Mesodermal cell (in vitro differentiated cells): ENCODE results near the gene CSTF3.
A peak's percentile ranks its signal among the peaks of the same experiment; 100 is the strongest.

Source experiments
- H3K27ac ChIP-seq: 2 replicates; pipeline ENCODE4 v1.7.0; 2013; ENCODE audit warnings: mild to moderate bottlenecking, low read depth, low read length, moderate library complexity; ENCODE audit not compliant: severe bottlenecking
- H3K36me3 ChIP-seq: 2 replicates; pipeline ENCODE4 v1.7.1; 2013; ENCODE audit warnings: mild to moderate bottlenecking, low read length, moderate library complexity; ENCODE audit not compliant: control insufficient read depth, insufficient read depth
- H3K4me1 ChIP-seq: one replicate; pipeline ENCODE4 v1.7.1; 2013; ENCODE audit warnings: mild to moderate bottlenecking, low read length; ENCODE audit not compliant: insufficient read depth, control insufficient read depth, poor library complexity, severe bottlenecking
- H3K4me3 ChIP-seq: 2 replicates; pipeline ENCODE4 v1.7.0; 2013; ENCODE audit warnings: low read length, control low read depth, mild to moderate bottlenecking; ENCODE audit not compliant: insufficient read depth, poor library complexity, severe bottlenecking; ENCODE audit errors: extremely low read depth
- H3K9me3 ChIP-seq: 2 replicates; pipeline ENCODE4 v1.7.1; 2013; ENCODE audit warnings: mild to moderate bottlenecking, low read length, moderate library complexity; ENCODE audit not compliant: control insufficient read depth
- WGBS, 2 experiments: methylation state at CpG; one replicate each; pipeline ENCODE4 v1.1.5; 2013; ENCODE audit warnings: missing lambda C conversion rate in 2 of 2; ENCODE audit not compliant: insufficient coverage in 2 of 2; 5-methylcytosine and 5-hydroxymethylcytosine counted together

The CSTF3 gene

GRCh38 chr11:33040033-33040861 lies 121.0 kb downstream of the CSTF3 start:
- Histone ChIP-seq H3K9me3 (peaks cover 15% of the 10 kb centered on the region), H3K27ac (peak overlapping the region; percentile 96), H3K4me3 (peak overlapping the region; percentile 81), H3K36me3 (peaks cover 17% of the 10 kb centered on the region), H3K4me1 (no peaks in the 10 kb centered on the region)
- WGBS, 2 experiments = 6 to 12% methylated on average over 11 to 16 of the region's 30 CpGs

- Histone ChIP-seq H3K36me3 (peaks cover 10% of the 10 kb centered on the region), H3K9me3 (peaks cover 7% of the 10 kb centered on the region), H3K4me1 (no peaks in the 10 kb centered on the region), H3K4me3 (peak within 1 kb of the TSS; percentile 81), H3K27ac (peak within 1 kb of the TSS; percentile 96)
- 0 to 1% methylated on average over 70 to 81 of the region's 84 CpGs for WGBS, 2 experiments
Observed at GRCh38 chr11:33039274-33040032, 121.8 kb downstream of the CSTF3 start, which contains the start of gene TCP11L1. TCP11L1 (plus strand) TSS chr11:33039572; CDS start chr11:33043774, 4,202 bp downstream.

GRCh38 chr11:33035011-33035410 lies 126.3 kb downstream of the CSTF3 start:
- no peaks in the 10 kb centered on the region for H3K36me3 ChIP-seq
- no peak overlapping the region for H3K27ac ChIP-seq
- 100% methylated on average over 1 of the region's 1 CpG; no CpG with 5 or more reads in 1 of the 2 experiments for WGBS, 2 experiments
- no peak overlapping the region for H3K4me3 ChIP-seq
- H3K9me3 ChIP-seq = no peaks in the 10 kb centered on the region
- H3K4me1 ChIP-seq = no peaks in the 10 kb centered on the region
